Ovary (tissue), 9 donors: ENCODE results near the gene TUSC2. TPM values are rescaled to one million over a fixed set of nuclear protein-coding genes. Genes with fewer than 3 reads are reported as not detected.
A peak's percentile ranks its signal among the peaks of the same experiment; 100 is the strongest.

Experiments
- DNase-seq, 5 donors: peaks; one replicate each; pipeline ENCODE4 v3.0.0-alpha.2; 2019 to 2020
- H3K27ac ChIP-seq, 2 donors: fragments of 200-600 bp; one replicate each; pipeline versions ENCODE4 v1.5.1 to v1.8.0; 2019 to 2022
- H3K27me3 ChIP-seq: fragments of 200-600 bp; one replicate; pipeline ENCODE4 v1.8.0; 2022
- H3K36me3 ChIP-seq: fragments of 200-600 bp; sonication (generic); one replicate; pipeline ENCODE4 v1.5.1; 2019
- H3K4me1 ChIP-seq: one replicate; pipeline ENCODE4 v1.8.1; 2013; ENCODE audit warnings: mild to moderate bottlenecking, moderate library complexity; ENCODE audit not compliant: insufficient read depth
- H3K4me3 ChIP-seq: fragments of 200-600 bp; sonication (generic); one replicate; pipeline ENCODE4 v1.5.1; 2017
- H3K9me3 ChIP-seq, 2 donors: fragments of 200-600 bp in 1 of 2; sonication (generic) in 1 of 2; one replicate each; pipeline versions ENCODE4 v1.5.1 to v1.8.1; 2013 to 2019; ENCODE audit warnings: mild to moderate bottlenecking in 1 of 2, moderate library complexity in 1 of 2
- CTCF ChIP-seq, 3 donors: fragments of 450-650 bp in 2 of 3; fragments of 200-600 bp in 1 of 3; IDR thresholded peaks; one replicate each; pipeline versions ENCODE4 v1.5.1 to v1.8.0; 2016 to 2022; ENCODE audit warnings: antibody characterized with exemption in 3 of 3, mild to moderate bottlenecking in 1 of 3
- EP300 ChIP-seq: sonication (generic); formaldehyde crosslinking; IDR thresholded peaks from one replicate; pipeline ENCODE4 v1.6.1; 2017; ENCODE audit warnings: antibody characterized with exemption
- POLR2A ChIP-seq: fragments of 450-650 bp; IDR thresholded peaks from one replicate; pipeline ENCODE4 v1.6.1; 2017; ENCODE audit warnings: antibody characterized with exemption, mild to moderate bottlenecking, moderate library complexity
- WGBS, 3 donors: extraction: QIAGEN DNeasy Blood & Tissue Kit in 1 of 3; methylation state at CpG; one replicate each; pipeline versions ENCODE4 v1.1.5 to v1.1.7; 2013 to 2017; 5-methylcytosine and 5-hydroxymethylcytosine counted together
- intact Hi-C, 4 donors: fragments of 100-400 bp; cut with DNase I; formaldehyde crosslinking; loops; one replicate each; pipeline versions ENCODE4 v1.11.0 to v1.15.1; 2022 to 2023
- polyA plus RNA-seq, 2 donors: library from polyadenylated mRNA; stranded (reverse); fragments of 200-250 nt in 1 of 2; fragments of 350-450 nt in 1 of 2; fragmentation: Illumina TruSeq in 1 of 2; extraction: RNeasy Lipid Tissue Mini Kit (QIAGEN cat#74804) in 1 of 2; gene quantifications; one replicate each; pipeline ENCODE4 v1.2.3, GENCODE V29; 2013 to 2014
- total RNA-seq, 7 donors: library from RNA; depleted of rRNA in 2 of 7; stranded (reverse); fragments of >200 nt in 2 of 7; fragmentation: NEBNext Ultra II Directional in 3 of 7; extraction: Animal tissue kit (Norgen Biotek cat#: 25700) in 3 of 7; gene quantifications; one replicate each; pipeline versions ENCODE4 v1.1.0 to v1.2.4, GENCODE V29; 2016 to 2023
- donor health status: DM: no; HTN: no; CAD: no; lungs with moderate emphysema.
- donor health status: DM: no; HTN: no; CAD: no.
- donor health status: Bipolar disorder and iron deficiency.
- donor health status: DM: yes; HTN: yes; CAD: no.
- donor health status: DM: no; HTN: no; CAD: no.
- donor health status: DM: yes; HTN: yes; CAD: no.

TUSC2 gene
- total and polyA plus RNA-seq, 9 donors: 19.4 to 26.4 (median 21.3) TPM

DNA sequence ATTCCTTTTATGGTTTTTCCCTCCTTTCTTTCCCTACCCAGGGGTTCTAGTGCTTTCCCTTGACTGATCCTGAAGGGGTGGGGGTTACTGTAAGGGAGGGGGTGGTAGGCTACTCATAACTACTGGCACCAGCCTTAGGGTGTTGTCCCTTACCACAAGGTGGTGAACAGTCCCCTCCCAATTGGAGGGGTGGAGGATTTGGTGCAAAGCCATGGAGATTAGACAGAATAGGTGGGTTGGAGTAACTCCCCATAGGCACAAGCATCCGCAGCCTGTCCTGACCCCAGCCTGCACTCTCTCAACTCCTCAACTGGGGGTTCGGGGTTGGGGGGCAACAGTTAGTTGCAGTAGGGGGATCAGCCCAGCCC is 2.9 kb downstream of the TUSC2 start:
- WGBS, 3 donors: 73 to 83% (median 81%) methylated on average over 2 of the region's 2 CpGs
- H3K4me3 ChIP-seq: no peak overlapping the region
- H3K27me3 ChIP-seq: no peaks in the 10 kb centered on the region
- peaks cover 15% of the 10 kb centered on the region for H3K4me1 ChIP-seq
- H3K9me3 ChIP-seq: no peaks in the 10 kb centered on the region
- intact Hi-C loops: loop anchor here in 1 of 4 donors (10.0 kb wide), 1 partner anchor 60 kb away; the partner anchor contains the start of gene SEMA3B
- no peaks in the 10 kb centered on the region for H3K36me3 ChIP-seq
- no peak overlapping the region for H3K27ac ChIP-seq
- no peak for DNase-seq
- TF ChIP-seq EP300 (no peak), CTCF (IDR thresholded peaks at IDR 0.05) (no peak), POLR2A (no peak)

DNA sequence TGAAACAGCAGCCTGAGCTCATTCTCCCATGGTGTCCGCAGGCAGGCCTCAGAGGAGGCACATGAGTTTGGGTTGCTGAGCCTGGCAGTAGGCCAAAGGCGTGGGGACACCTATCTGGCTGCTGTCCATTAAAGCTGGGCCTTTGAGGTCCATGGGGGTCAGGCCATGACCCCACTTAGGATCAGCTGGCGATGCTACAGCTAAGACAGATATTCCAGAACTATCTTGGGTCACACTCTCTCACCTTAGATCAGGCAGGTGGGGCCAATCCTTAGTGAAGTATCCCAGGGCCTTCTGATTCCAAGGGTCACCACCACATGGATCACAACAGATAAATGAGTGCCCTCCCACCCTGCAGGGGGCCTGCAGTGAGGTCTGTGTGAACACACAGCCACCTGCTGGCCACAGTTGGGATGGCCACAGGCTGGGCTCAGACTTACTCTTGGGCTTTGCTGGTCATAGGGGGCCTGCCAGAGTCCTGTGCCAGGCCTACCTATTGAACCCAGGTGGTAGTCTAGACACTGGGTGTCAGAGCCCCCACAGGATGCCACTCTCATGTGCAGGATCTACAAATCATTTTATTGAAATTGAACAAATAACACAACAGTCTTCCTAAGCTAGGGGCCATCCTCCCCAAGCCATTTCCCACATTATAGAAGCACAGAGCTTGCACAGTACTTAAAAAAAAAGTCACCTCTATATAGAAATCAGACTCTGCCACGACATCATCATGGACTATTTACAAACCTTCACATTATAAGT is 3.5 kb downstream of the TUSC2 start:
- Histone ChIP-seq H3K9me3 (no peaks in the 10 kb centered on the region), H3K4me3 (no peak overlapping the region), H3K36me3 (no peaks in the 10 kb centered on the region), H3K27me3 (no peaks in the 10 kb centered on the region), H3K27ac (peak overlapping the region in 1 of 2 donors; percentile 95), H3K4me1 (peaks cover 20% of the 10 kb centered on the region)
- peak; percentile 59 to 80 (median 72) for DNase-seq
- TF ChIP-seq POLR2A (no peak), EP300 (no peak), CTCF (IDR thresholded peaks at IDR 0.05) (peak; percentile 41 to 70 (median 64))
- intact Hi-C loops: loop anchor here in 1 of 4 donors (10.0 kb wide), 1 partner anchor 60 kb away; the partner anchor contains the start of gene SEMA3B
- WGBS, 3 donors: 50 to 53% (median 50%) methylated on average over 4 of the region's 4 CpGs

- Histone ChIP-seq H3K4me1 (peaks cover 24% of the 10 kb centered on the region), H3K36me3 (no peaks in the 10 kb centered on the region), H3K27me3 (no peaks in the 10 kb centered on the region), H3K4me3 (no peak overlapping the region), H3K27ac (peak overlapping the region in 1 of 2 donors; percentile 95), H3K9me3 (no peaks in the 10 kb centered on the region)
- intact Hi-C loops: loop anchor here in 1 of 4 donors (10.0 kb wide), 1 partner anchor 59 kb away; the partner anchor contains the start of gene SEMA3B
- peak in 2 of 5 donors; percentile 44 to 48 for DNase-seq
- TF ChIP-seq POLR2A (no peak), EP300 (no peak), CTCF (IDR thresholded peaks at IDR 0.05) (no peak)
- 69 to 77% (median 69%) methylated on average over 5 of the region's 5 CpGs for WGBS, 3 donors
Measured at GRCh38 chr3:50323614-50324199, 4.3 kb downstream of the TUSC2 start.

DNA sequence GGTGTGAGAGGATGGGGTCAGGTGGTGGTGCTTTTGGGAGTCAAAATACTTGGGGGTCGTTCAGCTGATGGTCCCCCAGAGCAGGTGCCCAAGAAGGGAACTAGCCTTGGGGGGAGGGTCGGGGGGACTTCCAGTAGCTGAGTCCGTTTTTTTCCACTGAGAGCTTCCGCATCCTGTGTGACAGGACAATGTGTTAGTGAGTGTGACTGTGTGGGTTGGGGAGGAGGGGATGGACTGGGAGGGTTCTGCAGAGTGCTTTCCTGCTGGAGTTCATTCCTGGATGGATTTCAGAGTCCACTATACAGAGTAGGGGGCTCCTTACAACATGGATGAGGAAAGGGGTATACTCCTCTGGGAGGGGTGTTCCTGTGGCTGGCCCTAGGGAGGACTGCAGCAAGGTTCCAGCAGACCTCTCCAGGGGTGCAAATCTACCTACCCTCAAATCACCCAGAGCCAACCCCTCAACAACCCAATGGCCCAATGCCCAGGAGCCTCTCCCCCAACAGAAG is 4.9 kb downstream of the TUSC2 start:
- intact Hi-C loops: loop anchor here in 1 of 4 donors (10.0 kb wide), 1 partner anchor 58 kb away; the partner anchor contains the start of gene SEMA3B
- peak in 1 of 5 donors; percentile 58 for DNase-seq
- Histone ChIP-seq H3K9me3 (no peaks in the 10 kb centered on the region), H3K4me1 (peaks cover 26% of the 10 kb centered on the region), H3K4me3 (no peak overlapping the region), H3K27ac (peak overlapping the region; percentile 71 to 95), H3K27me3 (no peaks in the 10 kb centered on the region), H3K36me3 (no peaks in the 10 kb centered on the region)
- 33 to 40% (median 34%) methylated on average over 4 of the region's 4 CpGs for WGBS, 3 donors
- TF ChIP-seq EP300: no peak
- TF ChIP-seq POLR2A: no peak
- TF ChIP-seq CTCF (IDR thresholded peaks at IDR 0.05): no peak
